ENCODE results near the gene TSBP1. TPM values are rescaled to one million over a fixed set of nuclear protein-coding genes. Genes with fewer than 3 reads are reported as not detected.

The TSBP1 gene
- total RNA-seq, 2 donors from 2014 or later: not detected

DNA sequence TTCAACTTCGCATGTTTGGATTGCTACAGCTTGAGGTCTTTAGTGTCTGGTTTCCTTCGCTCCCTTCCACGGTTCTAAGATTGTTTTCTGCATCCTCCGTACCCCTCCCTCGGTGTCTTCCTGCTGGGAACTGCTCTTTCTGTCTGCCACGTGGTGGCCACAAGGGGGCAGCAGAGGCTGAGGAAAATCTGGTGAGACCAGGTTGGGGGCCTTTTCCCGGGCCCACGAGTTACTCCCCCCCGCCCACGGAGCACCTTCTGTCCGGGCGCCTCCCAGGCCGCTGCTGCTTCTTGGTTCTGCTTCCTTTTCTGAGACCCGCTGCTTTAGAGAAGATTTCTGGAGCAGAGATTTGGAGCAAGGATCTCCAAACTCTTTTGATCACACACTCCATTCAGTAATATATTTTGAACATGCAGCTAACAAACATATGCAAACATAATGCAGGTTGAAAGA lies 126.7 kb downstream of the TSBP1 start:
- ATAC-seq (peak; percentile 73 to 78), DNase-seq (ENCODE audit: low spot score) (peak; percentile 80)
- H3K27me3 Mint-ChIP-seq: peaks cover 0 to 8% of the 10 kb centered on the region in 2 donors
- peaks cover 13 to 15% of the 10 kb centered on the region in 2 donors for H3K4me1 Mint-ChIP-seq (ENCODE audit: low read depth in 2 of 2)
- H3K27ac Mint-ChIP-seq: peak overlapping the region; percentile 10 to 25
- no peaks in the 10 kb centered on the region for H3K36me3 Mint-ChIP-seq
- H3K9me3 Mint-ChIP-seq: no peaks in the 10 kb centered on the region
- H3K4me3 Mint-ChIP-seq: peak overlapping the region; percentile 59

GRCh38 chr6:32244270-32244669 lies 127.4 kb downstream of the TSBP1 start:
- ATAC-seq: no peak
- Mint-ChIP-seq H3K36me3 (no peaks in the 10 kb centered on the region), H3K9me3 (no peaks in the 10 kb centered on the region), H3K27ac (no peak overlapping the region), H3K4me1 (ENCODE audit: low read depth in 2 of 2) (peaks cover 13 to 15% of the 10 kb centered on the region in 2 donors), H3K4me3 (no peak overlapping the region), H3K27me3 (peaks cover 0 to 8% of the 10 kb centered on the region in 2 donors)
- no peak for DNase-seq (ENCODE audit: low spot score)

Other genes with a start within 250 kb of the TSBP1 start
- gene ATF6B, start 243.7 kb downstream of the TSBP1 start, total RNA-seq: 100 to 1,000 TPM; 125 to 132 TPM
- gene FKBPL, start 241.6 kb downstream of the TSBP1 start, total RNA-seq: 1 to 10 TPM; 5.5 to 6.0 TPM
- under 1 TPM; 0.17 to 0.33 TPM for gene PRRT1, start 220.0 kb downstream of the TSBP1 start, total RNA-seq
- 10 to 100 TPM; 10.8 to 32.3 TPM for gene PPT2, start 217.8 kb downstream of the TSBP1 start, total RNA-seq
- 10 to 100 TPM in 1 of 2 donors, 1 to 10 TPM in 1; 8.3 to 15.0 TPM for gene EGFL8, start 207.3 kb downstream of the TSBP1 start, total RNA-seq
- gene AGPAT1, start 195.8 kb downstream of the TSBP1 start, total RNA-seq: 10 to 100 TPM; 39.2 to 43.0 TPM
- gene RNF5, start 193.5 kb downstream of the TSBP1 start, total RNA-seq: 10 to 100 TPM; 41.0 to 53.3 TPM
- 10 to 100 TPM; 15.0 to 29.7 TPM for gene AGER, start 187.7 kb downstream of the TSBP1 start, total RNA-seq
- 10 to 100 TPM; 64.1 to 89.4 TPM for gene PBX2, start 181.7 kb downstream of the TSBP1 start, total RNA-seq
- 100 to 1,000 TPM; 131 to 143 TPM for gene GPSM3, start 179.3 kb downstream of the TSBP1 start, total RNA-seq
- gene NOTCH4, start 147.8 kb downstream of the TSBP1 start, total RNA-seq: 1 to 10 TPM; 1.4 TPM
- not detected for gene BTNL2, start 35.3 kb upstream of the TSBP1 start, total RNA-seq
- gene HLA-DRA, start 68.0 kb upstream of the TSBP1 start, total RNA-seq: 100 to 1,000 TPM in 1 of 2 donors, 10 to 100 TPM in 1; 28.4 to 184 TPM
- gene HLA-DRB5, start 158.4 kb upstream of the TSBP1 start, total RNA-seq: 10 to 100 TPM; 15.9 to 53.6 TPM
- gene HLA-DRB1, start 217.9 kb upstream of the TSBP1 start, total RNA-seq: 100 to 1,000 TPM in 1 of 2 donors, 10 to 100 TPM in 1; 69.9 to 117 TPM